GM19455 (cell line): ENCODE measurements around the gene AQR.
"Not testable (repeated sequence)": the region's sequence is repeated elsewhere in the genome, so short reads cannot be mapped to it uniquely, and the experiment has no call there.

Experiments used
- ATAC-seq: cut with Tn5 transposase; IDR thresholded peaks from one replicate; pipeline ENCODE4 v1.9.1; 2021; ENCODE audit not compliant: unreplicated experiment

The AQR gene

DNA sequence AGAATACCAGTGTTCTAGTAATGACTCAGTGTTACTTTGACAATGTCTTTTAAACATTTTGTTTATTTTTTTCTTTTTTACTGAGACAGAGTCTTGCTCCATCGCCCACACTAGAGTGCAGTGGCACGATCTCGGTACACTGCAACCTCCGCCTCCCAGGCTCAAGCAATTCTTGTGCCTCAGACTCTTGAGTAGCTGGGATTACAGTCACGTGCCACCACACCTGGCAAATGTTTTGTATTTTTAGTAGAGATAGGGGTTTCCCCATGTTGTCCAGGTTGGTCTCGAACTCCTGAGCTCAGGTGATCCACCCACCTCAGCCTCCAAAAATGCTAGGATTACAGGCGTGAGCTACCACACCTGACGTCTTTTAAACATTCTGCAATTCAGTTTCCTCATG is 15.7 kb downstream of the AQR start:
- no peak for ATAC-seq

- ATAC-seq = no peak
Measured at GRCh38 chr15:34952481-34952880, 17.1 kb downstream of the AQR start.

DNA sequence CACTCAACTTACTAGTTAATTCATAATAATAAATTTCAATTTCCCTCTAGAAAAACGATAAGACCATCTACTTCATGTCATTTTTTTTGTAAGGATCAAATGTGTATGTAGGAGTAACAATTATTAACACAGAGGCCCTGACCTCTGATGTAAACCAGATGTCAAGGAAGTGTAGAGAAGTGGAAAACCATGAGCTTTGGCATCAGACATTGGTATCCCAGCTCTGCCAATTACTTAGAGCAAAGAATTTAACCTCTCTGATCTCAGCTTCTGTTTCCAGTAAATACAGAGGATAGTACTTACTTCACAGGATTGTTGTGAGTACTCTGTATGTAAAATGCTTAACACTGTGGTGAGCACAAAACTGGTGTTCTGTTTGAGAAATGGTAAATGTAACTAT is 17.5 kb downstream of the AQR start:
- no peak for ATAC-seq

GRCh38 chr15:34944936-34945335 is 24.6 kb downstream of the AQR start:
- ATAC-seq = no peak

- no peak for ATAC-seq
Measured at GRCh38 chr15:34943711-34944110, 25.8 kb downstream of the AQR start.

- not testable (repeated sequence) for ATAC-seq
Measured at GRCh38 chr15:34943264-34943663, 26.3 kb downstream of the AQR start.

DNA sequence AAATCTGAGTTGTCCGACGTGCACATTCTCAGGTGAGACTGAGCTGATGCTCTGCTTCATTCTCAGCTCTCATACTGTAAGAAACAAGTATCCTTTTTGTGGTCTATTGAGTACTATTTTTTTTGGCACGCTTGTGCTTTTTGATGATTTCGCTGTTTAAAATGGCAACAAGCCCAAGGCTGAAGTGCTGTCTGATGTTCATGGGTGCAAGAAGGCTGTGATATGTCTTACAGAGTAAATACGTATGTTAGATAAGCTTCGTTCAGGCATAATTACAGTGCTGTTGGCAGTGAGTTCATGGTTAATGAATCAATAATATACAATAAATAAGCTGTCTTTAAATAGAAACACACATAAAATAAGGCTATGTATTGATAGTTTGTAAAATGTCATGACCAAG is 27.2 kb downstream of the AQR start:
- ATAC-seq = no peak

DNA sequence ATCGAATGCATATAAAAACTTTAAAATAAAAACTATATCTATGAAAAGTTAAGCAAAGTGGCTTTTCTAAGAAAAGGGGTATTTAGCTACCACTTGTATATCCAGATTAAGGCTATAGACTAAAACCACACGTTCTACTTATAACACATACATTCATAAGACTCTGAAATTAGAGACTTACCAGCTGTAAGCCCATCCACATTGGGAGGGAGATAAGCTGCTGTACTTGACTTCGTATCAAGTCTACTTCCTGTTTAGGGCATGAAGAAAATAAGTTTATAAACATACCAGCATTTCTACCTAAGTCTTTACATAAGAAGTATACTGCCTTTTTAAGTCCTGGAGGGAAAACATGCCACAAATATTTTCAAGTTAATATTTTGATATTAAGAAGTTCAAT is 27.7 kb downstream of the AQR start:
- ATAC-seq = no peak

DNA sequence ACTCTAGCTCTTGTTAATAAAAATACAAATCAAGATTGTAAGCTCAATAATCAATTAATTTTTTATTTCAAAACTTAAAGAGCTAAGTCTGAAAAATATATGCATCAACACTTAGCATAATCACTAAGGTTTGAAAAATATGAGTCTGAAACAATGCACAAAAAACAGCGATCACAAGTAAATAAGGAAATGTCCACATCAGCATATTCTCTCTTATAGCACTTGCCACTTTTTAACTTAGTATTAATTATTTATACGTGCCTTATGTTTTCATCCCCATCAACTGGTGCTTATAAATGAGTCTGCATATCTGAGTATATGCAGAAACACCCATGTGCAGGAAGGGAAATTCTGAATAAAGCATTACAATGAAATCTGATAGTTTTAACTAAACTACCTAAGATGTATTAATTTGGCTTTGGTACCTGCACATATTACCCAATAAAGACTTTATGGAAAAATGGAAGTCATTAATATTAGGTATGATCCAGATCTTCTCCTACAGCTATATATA is 28.3 kb downstream of the AQR start:
- ATAC-seq = no peak

- ATAC-seq = no peak
Measured at GRCh38 chr15:34933432-34933975, 36.0 kb downstream of the AQR start.

DNA sequence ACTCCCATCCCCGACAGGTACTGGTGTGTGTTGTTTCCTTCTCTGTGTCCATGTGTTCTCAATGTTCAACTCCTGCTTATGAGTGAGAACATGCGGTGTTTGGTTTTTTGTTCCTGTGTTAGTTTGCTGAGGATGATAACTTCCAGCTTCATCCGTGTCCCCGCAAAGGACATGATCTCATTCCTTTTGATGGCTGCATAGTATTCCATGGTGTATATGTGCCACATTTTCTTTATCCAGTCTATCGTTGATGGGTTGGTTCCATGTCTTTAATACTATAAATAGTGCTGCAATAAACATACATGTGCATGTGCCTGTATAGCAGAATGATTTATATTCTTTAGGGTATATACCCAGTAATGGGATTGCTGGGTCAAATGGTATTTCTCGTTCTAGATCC is 41.2 kb downstream of the AQR start:
- ATAC-seq = not testable (repeated sequence)

DNA sequence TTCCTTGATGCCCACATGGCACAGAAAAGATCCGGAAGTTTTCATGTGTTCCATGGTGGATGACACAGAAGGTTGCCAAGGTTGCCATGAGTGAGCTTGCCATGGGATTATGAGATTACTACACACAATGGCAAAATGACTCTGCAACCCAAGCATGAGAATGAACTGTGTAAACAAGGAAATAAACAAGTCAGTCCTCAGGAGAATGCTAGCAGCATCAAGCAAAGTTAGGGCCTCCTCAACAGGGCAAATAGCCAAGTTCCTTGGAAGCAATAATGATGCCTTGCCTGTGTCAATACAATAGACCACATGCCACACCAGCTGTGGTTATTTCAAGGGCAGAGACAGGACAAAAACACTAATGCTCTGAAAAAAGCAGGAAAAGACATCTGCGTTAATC is 41.8 kb downstream of the AQR start:
- ATAC-seq = no peak

- ATAC-seq = no peak
Measured at GRCh38 chr15:34914317-34914716, 55.2 kb downstream of the AQR start.

DNA sequence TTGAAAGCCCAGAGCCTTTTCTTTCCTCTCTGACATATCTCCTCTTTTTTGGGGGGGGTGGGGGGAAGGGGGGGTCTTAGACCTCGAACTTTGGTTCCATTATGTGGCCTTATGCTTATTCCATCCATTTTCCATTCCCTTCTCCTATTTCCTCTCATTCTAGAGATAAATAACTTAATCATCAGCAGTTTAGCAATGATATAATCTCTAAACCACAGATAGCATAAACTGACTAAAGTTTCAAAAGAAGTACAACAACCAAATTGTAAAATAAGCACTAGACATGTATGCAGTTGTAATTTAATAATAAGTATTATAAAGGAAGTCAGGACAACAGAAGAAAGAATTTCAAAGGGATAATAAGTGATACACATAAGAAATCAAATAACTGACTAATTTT is 64.5 kb downstream of the AQR start:
- ATAC-seq = no peak

DNA sequence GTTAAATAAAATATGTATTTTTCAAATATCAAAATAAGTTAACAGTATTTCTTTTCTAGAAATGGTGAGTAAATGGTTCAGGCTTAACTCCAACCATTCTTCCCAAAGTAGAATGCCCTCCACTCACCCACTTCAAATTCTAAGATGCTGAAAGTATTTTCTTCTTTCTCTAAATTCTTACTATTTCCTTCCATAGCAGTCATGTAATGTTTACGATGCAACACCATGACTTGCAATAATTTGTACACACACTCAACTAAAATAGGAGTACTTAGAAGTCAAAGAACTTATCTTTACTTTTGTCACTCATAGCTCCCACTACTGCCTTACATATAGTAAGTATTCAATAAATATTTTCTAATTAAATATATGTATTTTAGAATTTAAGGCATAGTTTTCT is 65.0 kb downstream of the AQR start:
- ATAC-seq = no peak

- no peak for ATAC-seq
Measured at GRCh38 chr15:34900748-34901147, 68.8 kb downstream of the AQR start.

DNA sequence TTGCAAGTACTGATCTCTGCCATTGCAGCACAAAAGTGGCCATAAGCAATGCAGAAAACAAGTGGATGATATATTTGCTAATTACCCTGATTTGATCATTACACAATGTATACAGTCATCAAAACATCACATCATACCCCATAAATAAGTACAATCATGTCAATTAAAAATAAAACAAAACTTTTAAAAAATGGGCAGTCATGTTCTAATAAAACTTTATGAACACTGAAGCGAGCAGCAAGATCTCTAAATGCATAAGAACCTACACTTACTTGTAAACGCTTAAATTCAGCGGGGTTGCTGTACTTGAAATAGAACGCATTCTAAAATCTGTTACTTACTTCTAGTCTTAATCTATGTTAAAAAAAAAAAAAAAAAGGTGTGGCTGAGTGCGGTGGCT is 73.4 kb downstream of the AQR start:
- ATAC-seq = no peak

DNA sequence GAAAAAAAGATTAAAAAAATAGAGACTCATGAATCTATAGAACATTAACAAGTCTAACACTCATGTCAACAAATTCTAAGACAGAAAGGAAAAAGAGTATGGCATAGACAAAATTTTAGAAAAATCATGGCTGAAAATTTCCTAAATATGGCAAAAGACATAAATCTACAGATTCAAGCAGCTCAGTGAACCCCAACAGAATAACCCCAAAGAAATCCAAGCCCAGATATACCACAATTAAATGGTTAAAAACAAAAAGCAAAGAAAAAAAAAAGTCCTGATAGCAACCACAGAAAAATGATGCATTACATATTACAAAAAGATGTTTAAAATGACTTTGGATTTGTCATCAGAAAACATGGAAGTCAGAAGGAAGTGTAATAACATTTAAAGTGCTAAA is 75.6 kb downstream of the AQR start:
- no peak for ATAC-seq

- ATAC-seq = no peak
Measured at GRCh38 chr15:34892963-34893591, 76.5 kb downstream of the AQR start.

- no peak for ATAC-seq
Measured at GRCh38 chr15:34890424-34890823, 79.1 kb downstream of the AQR start.

GRCh38 chr15:34889476-34889875 is 80.1 kb downstream of the AQR start:
- ATAC-seq = no peak

GRCh38 chr15:34886134-34886533 is 83.4 kb downstream of the AQR start:
- ATAC-seq = no peak

DNA sequence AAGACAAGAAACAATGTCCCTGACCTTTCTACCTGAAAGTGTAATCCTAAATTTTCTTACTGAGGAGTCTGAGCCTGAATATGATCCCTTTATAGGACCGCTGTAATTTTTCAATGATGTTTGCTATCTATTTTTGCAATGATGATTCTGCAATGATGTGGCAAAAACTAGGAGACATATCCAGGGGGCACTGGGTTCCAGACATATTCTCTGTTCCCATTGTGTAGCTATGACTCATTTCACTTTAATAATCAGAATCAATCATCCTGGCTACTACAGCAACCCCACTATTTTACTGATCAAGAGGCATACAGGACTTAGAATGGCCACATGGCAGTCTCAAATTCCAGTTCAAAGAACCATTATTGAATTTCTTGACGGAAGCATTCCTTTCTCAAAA is 85.9 kb downstream of the AQR start:
- no peak for ATAC-seq
